GM23338 (cell line): Measurements from ENCODE around the gene PNLIPRP2. TPM values are rescaled to one million over a fixed set of nuclear protein-coding genes. Genes with fewer than 3 reads are reported as not detected.

ENCODE experiments used
- ATAC-seq: fragments of 200-7000 bp; cut with Tn5 transposase; 3 replicates; pipeline ENCODE4 v1.9.1; 2020
- DNase-seq: peaks from one replicate; pipeline ENCODE4 v3.0.0-alpha.2; 2015; ENCODE audit warnings: low spot score
- H2AFZ ChIP-seq: fragments of 200-600 bp; sonication (generic); 2 replicates; pipeline ENCODE4 v1.8.0; 2016; ENCODE audit warnings: antibody characterized with exemption, mild to moderate bottlenecking, moderate library complexity
- H3F3A ChIP-seq: fragments of 200-600 bp; sonication (generic); replicated peaks from 2 replicates; pipeline ENCODE4 v1.8.0; 2017; ENCODE audit warnings: antibody characterized with exemption, mixed run types, low read depth
- H3K27ac ChIP-seq: fragments of 200-600 bp; sonication (generic); 2 replicates; pipeline ENCODE4 v1.6.1; 2016; ENCODE audit warnings: low read depth
- H3K27me3 ChIP-seq: fragments of 200-600 bp; sonication (generic); 2 replicates; pipeline ENCODE4 v1.8.0; 2016; ENCODE audit warnings: mild to moderate bottlenecking, mixed run types, moderate library complexity; ENCODE audit not compliant: insufficient read depth
- H3K36me3 ChIP-seq: fragments of 200-600 bp; sonication (generic); 2 replicates; pipeline ENCODE4 v1.8.0; 2016; ENCODE audit warnings: mild to moderate bottlenecking; ENCODE audit not compliant: insufficient read depth
- H3K4me1 ChIP-seq: fragments of 200-600 bp; sonication (generic); 2 replicates; pipeline ENCODE4 v1.8.0; 2016; ENCODE audit warnings: mild to moderate bottlenecking, moderate library complexity; ENCODE audit not compliant: insufficient read depth
- H3K4me2 ChIP-seq: fragments of 200-600 bp; sonication (generic); 2 replicates; pipeline ENCODE4 v1.7.1; 2017; ENCODE audit warnings: mixed run types
- H3K4me3 ChIP-seq: fragments of 200-600 bp; sonication (generic); 2 replicates; pipeline ENCODE4 v1.6.1; 2016; ENCODE audit warnings: mixed run types
- H3K79me2 ChIP-seq: fragments of 200-600 bp; sonication (generic); replicated peaks from 2 replicates; pipeline ENCODE4 v1.8.0; 2017; ENCODE audit warnings: mild to moderate bottlenecking; ENCODE audit not compliant: insufficient read depth
- H3K9me2 ChIP-seq: fragments of 200-600 bp; sonication (generic); 2 replicates; pipeline ENCODE4 v1.8.0; 2017; ENCODE audit not compliant: insufficient read depth
- H4K20me1 ChIP-seq: fragments of 200-600 bp; sonication (generic); replicated peaks from 2 replicates; pipeline ENCODE4 v1.8.0; 2017; ENCODE audit warnings: mild to moderate bottlenecking; ENCODE audit not compliant: insufficient read depth
- H3K27ac Mint-ChIP-seq: 2 replicates; pipeline ENCODE4 v1.8.0; 2020; ENCODE audit warnings: inconsistent platforms, mild to moderate bottlenecking, moderate library complexity, mixed read lengths
- H3K27me3 Mint-ChIP-seq: 3 replicates; pipeline ENCODE4 v1.8.0; 2022; ENCODE audit warnings: low read depth, mild to moderate bottlenecking, moderate library complexity, mixed read lengths, inconsistent platforms; ENCODE audit not compliant: insufficient read depth, poor library complexity
- H3K36me3 Mint-ChIP-seq: 3 replicates; pipeline ENCODE4 v1.8.0; 2021; ENCODE audit warnings: low read depth, mild to moderate bottlenecking, inconsistent platforms, moderate library complexity, mixed read lengths
- H3K4me1 Mint-ChIP-seq: 3 replicates; pipeline ENCODE4 v1.8.0; 2020; ENCODE audit warnings: mild to moderate bottlenecking, inconsistent platforms, mixed read lengths
- H3K4me3 Mint-ChIP-seq: 3 replicates; pipeline ENCODE4 v1.8.0; 2021; ENCODE audit warnings: moderate library complexity, mild to moderate bottlenecking, inconsistent platforms, mixed read lengths
- H3K9me3 Mint-ChIP-seq: 3 replicates; pipeline ENCODE4 v1.8.0; 2020; ENCODE audit warnings: moderate library complexity, mild to moderate bottlenecking, inconsistent platforms, mixed read lengths
- EZH2 ChIP-seq: fragments of 200-600 bp; sonication (generic); IDR thresholded peaks from one replicate; pipeline ENCODE4 v1.8.0; 2017; ENCODE audit warnings: antibody characterized with exemption, mild to moderate bottlenecking, low read depth; ENCODE audit not compliant: unreplicated experiment
- EZH2phosphoT487 ChIP-seq: fragments of 200-600 bp; sonication (generic); IDR thresholded peaks from one replicate; pipeline ENCODE4 v1.8.1; 2018; ENCODE audit warnings: antibody characterized with exemption; ENCODE audit not compliant: unreplicated experiment
- JUNB ChIP-seq: IDR thresholded peaks from one replicate; pipeline ENCODE4 v1.6.1; 2016; ENCODE audit warnings: antibody characterized with exemption; ENCODE audit not compliant: unreplicated experiment
- NANOG ChIP-seq: IDR thresholded peaks from 2 replicates; pipeline ENCODE4 v1.6.1; 2016; ENCODE audit warnings: antibody characterized with exemption, borderline replicate concordance
- POLR2AphosphoS5 ChIP-seq: IDR thresholded peaks from 2 replicates; pipeline ENCODE4 v1.6.1; 2016; ENCODE audit warnings: antibody characterized with exemption, low read depth
- STAT1 ChIP-seq: IDR thresholded peaks from one replicate; pipeline ENCODE4 v1.6.1; 2016; ENCODE audit warnings: antibody characterized with exemption; ENCODE audit not compliant: unreplicated experiment
- ZNF114 ChIP-seq: fragments of 250-450 bp; sonication (Bioruptor Pico); IDR thresholded peaks from 2 replicates; pipeline ENCODE4 v1.5.0; 2020; ENCODE audit warnings: mild to moderate bottlenecking, moderate library complexity
- ZNF331 ChIP-seq: fragments of 250-450 bp; sonication (Bioruptor Pico); IDR thresholded peaks from 2 replicates; pipeline ENCODE4 v1.5.0; 2020; ENCODE audit warnings: low read depth, mild to moderate bottlenecking, moderate library complexity
- polyA plus RNA-seq: library from polyadenylated mRNA; unstranded; fragments of >200 nt; fragmentation: Nextera tagmentation; extraction: Ambion mirVana; gene quantifications from 2 replicates; pipeline ENCODE4 v1.2.1, GENCODE V29; 2016
- total RNA-seq: library from RNA; depleted of rRNA; stranded (reverse); fragments of >200 nt; shearing (Covaris generic); gene quantifications from 2 replicates; pipeline ENCODE4 v1.2.3, GENCODE V29; 2014
- TF ChIP-seq, protein P1 (sequence below): IDR thresholded peaks from one replicate; pipeline ENCODE4 v1.6.1; 2018; ENCODE audit warnings: antibody characterized with exemption; ENCODE audit not compliant: unreplicated experiment
- TF ChIP-seq, protein P2 (sequence below), 2 experiments: fragments of 200-600 bp in 1 of 2; sonication (generic) in 1 of 2; conservative IDR thresholded peaks; 2 replicates each; pipeline versions ENCODE4 v1.5.1 to v1.6.1; 2016 to 2017; ENCODE audit warnings: antibody characterized with exemption in 2 of 2, low read depth in 2 of 2, mild to moderate bottlenecking in 2 of 2, moderate library complexity in 1 of 2
- TF ChIP-seq, protein P3 (sequence below): IDR thresholded peaks from 2 replicates; pipeline ENCODE4 v1.6.1; 2016; ENCODE audit warnings: antibody characterized with exemption

Gene PNLIPRP2
- total and polyA plus RNA-seq, 2 experiments from 2014 or later = 0.24 TPM; not detected in 1

DNA sequence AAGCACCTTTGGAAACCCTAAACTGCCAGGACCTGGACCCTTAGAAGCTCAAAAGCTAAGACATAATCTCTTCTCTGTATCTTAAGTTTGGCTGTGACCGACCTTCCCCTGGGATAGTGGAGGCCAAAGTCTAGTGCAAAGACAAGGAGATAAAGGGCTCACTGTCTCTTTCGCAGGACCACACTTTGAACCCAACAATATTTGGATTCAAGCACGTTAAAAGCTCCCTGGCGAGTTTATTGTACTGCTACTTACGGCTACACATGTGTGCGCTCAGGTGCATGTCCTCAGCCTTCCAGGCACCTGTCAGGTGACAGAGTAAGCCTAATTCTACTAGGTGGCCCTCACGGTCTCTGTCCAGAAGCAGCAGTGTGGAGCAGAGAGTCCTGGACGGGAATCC lies 55.9 kb downstream of the PNLIPRP2 start:
- Histone ChIP-seq H3F3A (no peaks in the 10 kb centered on the region), H3K4me2 (no peak overlapping the region), H4K20me1 (no peaks in the 10 kb centered on the region), H3K27ac (no peak overlapping the region), H3K4me3 (no peak overlapping the region), H3K36me3 (no peaks in the 10 kb centered on the region), H2AFZ (no peak overlapping the region), H3K4me1 (peaks cover 3% of the 10 kb centered on the region), H3K27me3 (no peaks in the 10 kb centered on the region), H3K9me2 (no peaks in the 10 kb centered on the region), H3K79me2 (no peaks in the 10 kb centered on the region)
- ATAC-seq = no peak
- no peak for DNase-seq
- Mint-ChIP-seq H3K27me3 (peaks cover 3% of the 10 kb centered on the region), H3K36me3 (no peaks in the 10 kb centered on the region), H3K4me3 (no peak overlapping the region), H3K9me3 (no peaks in the 10 kb centered on the region), H3K4me1 (peaks cover 7% of the 10 kb centered on the region; the same call in 2 of the 3 replicates), H3K27ac (no peak overlapping the region)
- TF ChIP-seq NANOG = no peak

DNA sequence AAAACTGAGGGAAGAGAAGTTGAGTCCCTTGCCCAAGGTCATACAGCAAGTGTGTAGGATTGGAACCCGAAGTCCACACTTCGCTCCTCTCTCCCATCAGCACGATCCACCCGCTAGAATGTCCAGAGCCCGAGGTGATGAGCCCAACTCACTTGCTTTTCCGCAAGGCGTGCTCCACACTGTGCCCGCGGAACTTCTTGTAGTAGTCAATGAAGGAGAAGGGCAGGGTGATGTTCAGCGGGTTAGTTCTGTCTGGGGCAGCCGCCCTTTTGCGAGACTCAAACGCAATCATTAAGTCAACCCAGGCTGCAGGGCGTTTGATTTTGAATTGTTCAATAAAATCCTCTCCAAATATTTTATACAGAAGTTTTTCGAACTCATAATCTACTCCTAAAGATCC lies 58.6 kb downstream of the PNLIPRP2 start:
- Mint-ChIP-seq H3K36me3 (no peaks in the 10 kb centered on the region), H3K4me3 (no peak overlapping the region), H3K27me3 (peaks cover 3% of the 10 kb centered on the region), H3K27ac (no peak overlapping the region), H3K4me1 (peaks cover 7% of the 10 kb centered on the region; the same call in 2 of the 3 replicates), H3K9me3 (0 out of 3 replicates have a peak, but pooled peaks cover 2% of the 10 kb centered on the region)
- no peak for ATAC-seq
- no peak overlapping the region for H2AFZ ChIP-seq
- no peaks in the 10 kb centered on the region for H3K36me3 ChIP-seq
- no peaks in the 10 kb centered on the region for H3K79me2 ChIP-seq
- no peak overlapping the region for H3K4me3 ChIP-seq
- H3K4me1 ChIP-seq = 0 out of 2 replicates have a peak, but pooled peaks cover 3% of the 10 kb centered on the region
- H3K27me3 ChIP-seq = no peaks in the 10 kb centered on the region
- H4K20me1 ChIP-seq = no peaks in the 10 kb centered on the region
- H3K27ac ChIP-seq = no peak overlapping the region
- H3K9me2 ChIP-seq = no peaks in the 10 kb centered on the region
- no peak for DNase-seq
- no peaks in the 10 kb centered on the region for H3F3A ChIP-seq
- no peak overlapping the region for H3K4me2 ChIP-seq
- no peak for TF ChIP-seq ZNF331
- no peak for TF ChIP-seq EZH2
- no peak for TF ChIP-seq STAT1
- TF ChIP-seq JUNB = no peak
- TF ChIP-seq, protein P1, sequence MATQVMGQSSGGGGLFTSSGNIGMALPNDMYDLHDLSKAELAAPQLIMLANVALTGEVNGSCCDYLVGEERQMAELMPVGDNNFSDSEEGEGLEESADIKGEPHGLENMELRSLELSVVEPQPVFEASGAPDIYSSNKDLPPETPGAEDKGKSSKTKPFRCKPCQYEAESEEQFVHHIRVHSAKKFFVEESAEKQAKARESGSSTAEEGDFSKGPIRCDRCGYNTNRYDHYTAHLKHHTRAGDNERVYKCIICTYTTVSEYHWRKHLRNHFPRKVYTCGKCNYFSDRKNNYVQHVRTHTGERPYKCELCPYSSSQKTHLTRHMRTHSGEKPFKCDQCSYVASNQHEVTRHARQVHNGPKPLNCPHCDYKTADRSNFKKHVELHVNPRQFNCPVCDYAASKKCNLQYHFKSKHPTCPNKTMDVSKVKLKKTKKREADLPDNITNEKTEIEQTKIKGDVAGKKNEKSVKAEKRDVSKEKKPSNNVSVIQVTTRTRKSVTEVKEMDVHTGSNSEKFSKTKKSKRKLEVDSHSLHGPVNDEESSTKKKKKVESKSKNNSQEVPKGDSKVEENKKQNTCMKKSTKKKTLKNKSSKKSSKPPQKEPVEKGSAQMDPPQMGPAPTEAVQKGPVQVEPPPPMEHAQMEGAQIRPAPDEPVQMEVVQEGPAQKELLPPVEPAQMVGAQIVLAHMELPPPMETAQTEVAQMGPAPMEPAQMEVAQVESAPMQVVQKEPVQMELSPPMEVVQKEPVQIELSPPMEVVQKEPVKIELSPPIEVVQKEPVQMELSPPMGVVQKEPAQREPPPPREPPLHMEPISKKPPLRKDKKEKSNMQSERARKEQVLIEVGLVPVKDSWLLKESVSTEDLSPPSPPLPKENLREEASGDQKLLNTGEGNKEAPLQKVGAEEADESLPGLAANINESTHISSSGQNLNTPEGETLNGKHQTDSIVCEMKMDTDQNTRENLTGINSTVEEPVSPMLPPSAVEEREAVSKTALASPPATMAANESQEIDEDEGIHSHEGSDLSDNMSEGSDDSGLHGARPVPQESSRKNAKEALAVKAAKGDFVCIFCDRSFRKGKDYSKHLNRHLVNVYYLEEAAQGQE = no peak
- TF ChIP-seq EZH2phosphoT487 = no peak
- TF ChIP-seq POLR2AphosphoS5 = no peak
- no peak for TF ChIP-seq ZNF114 (CRISPR knock-in tag)
- TF ChIP-seq, protein P2, sequence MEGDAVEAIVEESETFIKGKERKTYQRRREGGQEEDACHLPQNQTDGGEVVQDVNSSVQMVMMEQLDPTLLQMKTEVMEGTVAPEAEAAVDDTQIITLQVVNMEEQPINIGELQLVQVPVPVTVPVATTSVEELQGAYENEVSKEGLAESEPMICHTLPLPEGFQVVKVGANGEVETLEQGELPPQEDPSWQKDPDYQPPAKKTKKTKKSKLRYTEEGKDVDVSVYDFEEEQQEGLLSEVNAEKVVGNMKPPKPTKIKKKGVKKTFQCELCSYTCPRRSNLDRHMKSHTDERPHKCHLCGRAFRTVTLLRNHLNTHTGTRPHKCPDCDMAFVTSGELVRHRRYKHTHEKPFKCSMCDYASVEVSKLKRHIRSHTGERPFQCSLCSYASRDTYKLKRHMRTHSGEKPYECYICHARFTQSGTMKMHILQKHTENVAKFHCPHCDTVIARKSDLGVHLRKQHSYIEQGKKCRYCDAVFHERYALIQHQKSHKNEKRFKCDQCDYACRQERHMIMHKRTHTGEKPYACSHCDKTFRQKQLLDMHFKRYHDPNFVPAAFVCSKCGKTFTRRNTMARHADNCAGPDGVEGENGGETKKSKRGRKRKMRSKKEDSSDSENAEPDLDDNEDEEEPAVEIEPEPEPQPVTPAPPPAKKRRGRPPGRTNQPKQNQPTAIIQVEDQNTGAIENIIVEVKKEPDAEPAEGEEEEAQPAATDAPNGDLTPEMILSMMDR (conservative IDR thresholded peaks at IDR 0.05; ENCODE audit: low read depth in 2 of 2) = no peak
- TF ChIP-seq NANOG = no peak
- TF ChIP-seq, protein P3, sequence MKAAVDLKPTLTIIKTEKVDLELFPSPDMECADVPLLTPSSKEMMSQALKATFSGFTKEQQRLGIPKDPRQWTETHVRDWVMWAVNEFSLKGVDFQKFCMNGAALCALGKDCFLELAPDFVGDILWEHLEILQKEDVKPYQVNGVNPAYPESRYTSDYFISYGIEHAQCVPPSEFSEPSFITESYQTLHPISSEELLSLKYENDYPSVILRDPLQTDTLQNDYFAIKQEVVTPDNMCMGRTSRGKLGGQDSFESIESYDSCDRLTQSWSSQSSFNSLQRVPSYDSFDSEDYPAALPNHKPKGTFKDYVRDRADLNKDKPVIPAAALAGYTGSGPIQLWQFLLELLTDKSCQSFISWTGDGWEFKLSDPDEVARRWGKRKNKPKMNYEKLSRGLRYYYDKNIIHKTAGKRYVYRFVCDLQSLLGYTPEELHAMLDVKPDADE = no peak
